HUES48 (cell line): ENCODE results near the gene MEGF6.

Experiments used
- H3K27ac ChIP-seq: one replicate; pipeline ENCODE4 v1.7.0; 2013; ENCODE audit warnings: low read depth, low read length, inconsistent platforms
- H3K27me3 ChIP-seq: 2 replicates; pipeline ENCODE4 v1.6.1; 2013; ENCODE audit warnings: mild to moderate bottlenecking, low read length; ENCODE audit not compliant: control insufficient read depth, insufficient read depth
- H3K36me3 ChIP-seq: 2 replicates; pipeline ENCODE4 v1.6.1; 2013; ENCODE audit warnings: low read length; ENCODE audit not compliant: control insufficient read depth, insufficient read depth
- H3K4me1 ChIP-seq: 2 replicates; pipeline ENCODE4 v1.6.1; 2013; ENCODE audit warnings: mild to moderate bottlenecking, low read length; ENCODE audit not compliant: control insufficient read depth, insufficient read depth
- H3K4me3 ChIP-seq: 2 replicates; pipeline ENCODE4 v1.5.1; 2013; ENCODE audit warnings: mild to moderate bottlenecking, low read depth, low read length
- H3K9ac ChIP-seq: 2 replicates; pipeline ENCODE4 v1.6.1; 2013; ENCODE audit warnings: mild to moderate bottlenecking, low read depth, low read length, moderate library complexity
- H3K9me3 ChIP-seq: 2 replicates; pipeline ENCODE4 v1.6.1; 2013; ENCODE audit warnings: low read length; ENCODE audit not compliant: control insufficient read depth, insufficient read depth

The MEGF6 gene

GRCh38 chr1:3495776-3496745 lies 115.2 kb downstream of the MEGF6 start:
- no peaks in the 10 kb centered on the region for H3K9me3 ChIP-seq
- H3K27ac ChIP-seq: no peak overlapping the region
- H3K27me3 ChIP-seq: no peaks in the 10 kb centered on the region
- no peaks in the 10 kb centered on the region for H3K4me1 ChIP-seq
- H3K9ac ChIP-seq: no peak overlapping the region
- no peak overlapping the region for H3K4me3 ChIP-seq
- H3K36me3 ChIP-seq: no peaks in the 10 kb centered on the region

GRCh38 chr1:3494321-3495308 lies 116.7 kb downstream of the MEGF6 start:
- Histone ChIP-seq H3K9me3 (no peaks in the 10 kb centered on the region), H3K4me3 (no peak overlapping the region), H3K4me1 (no peaks in the 10 kb centered on the region), H3K27ac (no peak overlapping the region), H3K27me3 (no peaks in the 10 kb centered on the region), H3K36me3 (no peaks in the 10 kb centered on the region), H3K9ac (no peak overlapping the region)

GRCh38 chr1:3492545-3493246 lies 118.6 kb downstream of the MEGF6 start:
- Histone ChIP-seq H3K27ac (no peak overlapping the region), H3K9me3 (peaks cover 6% of the 10 kb centered on the region; the same call in 1 of the 2 replicates), H3K4me3 (no peak overlapping the region), H3K36me3 (no peaks in the 10 kb centered on the region), H3K9ac (no peak overlapping the region), H3K27me3 (no peaks in the 10 kb centered on the region), H3K4me1 (no peaks in the 10 kb centered on the region)

- H3K9ac ChIP-seq: no peak overlapping the region
- H3K36me3 ChIP-seq: no peaks in the 10 kb centered on the region
- no peaks in the 10 kb centered on the region for H3K27me3 ChIP-seq
- no peak overlapping the region for H3K27ac ChIP-seq
- no peaks in the 10 kb centered on the region for H3K4me1 ChIP-seq
- peak overlapping the region; percentile 40; the same call in 1 of the 2 replicates for H3K4me3 ChIP-seq
- H3K9me3 ChIP-seq: peaks cover 6% of the 10 kb centered on the region; the same call in 1 of the 2 replicates
These were observed 119.7 kb downstream of the MEGF6 start for GRCh38 chr1:3491291-3492246.

DNA sequence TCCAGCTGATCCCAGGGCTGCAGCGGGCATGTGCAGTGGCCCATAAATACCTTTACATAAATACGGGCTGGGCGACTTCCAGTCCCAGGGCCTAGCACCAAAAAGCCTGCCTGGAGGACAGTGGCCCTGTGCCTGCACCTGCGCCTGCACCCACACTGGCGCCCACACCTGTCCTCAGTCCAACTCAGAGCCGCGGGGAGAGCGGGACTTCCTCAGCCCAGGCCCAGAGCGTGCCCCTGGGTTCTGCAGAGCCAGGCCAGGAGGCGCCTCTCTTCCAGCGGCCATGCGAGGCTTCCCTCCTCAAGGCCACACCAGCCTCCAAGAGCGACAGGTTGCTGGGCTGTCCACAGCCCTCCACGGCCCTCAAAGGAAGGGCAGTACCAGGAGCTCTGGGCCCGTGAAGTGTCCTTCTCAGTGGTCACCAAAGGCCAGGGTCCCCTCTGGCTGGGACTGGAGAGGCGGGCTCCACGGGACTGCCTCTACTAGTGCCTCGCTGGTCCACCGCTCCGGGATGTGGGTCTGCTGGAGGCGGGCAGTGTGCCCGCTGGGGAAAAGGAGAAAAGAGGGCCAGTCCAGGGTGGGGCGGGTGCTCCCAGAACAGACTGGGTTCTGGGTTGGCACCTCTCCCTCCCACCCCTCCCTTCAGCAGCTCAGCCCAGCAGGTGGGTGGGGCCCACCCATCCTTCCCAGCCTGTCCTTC lies 121.1 kb downstream of the MEGF6 start:
- peaks cover 6% of the 10 kb centered on the region; the same call in 1 of the 2 replicates for H3K9me3 ChIP-seq
- no peak overlapping the region for H3K27ac ChIP-seq
- no peak overlapping the region for H3K4me3 ChIP-seq
- no peaks in the 10 kb centered on the region for H3K4me1 ChIP-seq
- no peaks in the 10 kb centered on the region for H3K36me3 ChIP-seq
- no peak overlapping the region for H3K9ac ChIP-seq
- no peaks in the 10 kb centered on the region for H3K27me3 ChIP-seq

- H3K27me3 ChIP-seq: no peaks in the 10 kb centered on the region
- peaks cover 6% of the 10 kb centered on the region; the same call in 1 of the 2 replicates for H3K9me3 ChIP-seq
- no peak overlapping the region for H3K9ac ChIP-seq
- no peaks in the 10 kb centered on the region for H3K36me3 ChIP-seq
- no peak overlapping the region for H3K4me3 ChIP-seq
- H3K27ac ChIP-seq: no peak overlapping the region
- no peaks in the 10 kb centered on the region for H3K4me1 ChIP-seq
These were observed 122.9 kb downstream of the MEGF6 start for GRCh38 chr1:3488432-3488831.

- Histone ChIP-seq H3K4me1 (no peaks in the 10 kb centered on the region), H3K9ac (no peak overlapping the region), H3K36me3 (peaks cover 4% of the 10 kb centered on the region; the same call in 1 of the 2 replicates), H3K27me3 (no peaks in the 10 kb centered on the region), H3K27ac (no peak overlapping the region), H3K4me3 (no peak overlapping the region), H3K9me3 (peaks cover 6% of the 10 kb centered on the region; the same call in 1 of the 2 replicates)
These were observed 126.3 kb downstream of the MEGF6 start for GRCh38 chr1:3485016-3485415.

GRCh38 chr1:3483801-3484444 lies 127.4 kb downstream of the MEGF6 start:
- H3K36me3 ChIP-seq: peaks cover 11% of the 10 kb centered on the region
- H3K27me3 ChIP-seq: no peaks in the 10 kb centered on the region
- no peaks in the 10 kb centered on the region for H3K4me1 ChIP-seq
- H3K27ac ChIP-seq: no peak overlapping the region
- H3K4me3 ChIP-seq: no peak overlapping the region
- H3K9ac ChIP-seq: no peak overlapping the region
- peaks cover 5% of the 10 kb centered on the region; the same call in 1 of the 2 replicates for H3K9me3 ChIP-seq

- no peaks in the 10 kb centered on the region for H3K4me1 ChIP-seq
- no peak overlapping the region for H3K4me3 ChIP-seq
- no peaks in the 10 kb centered on the region for H3K27me3 ChIP-seq
- H3K27ac ChIP-seq: no peak overlapping the region
- no peaks in the 10 kb centered on the region; the same call in 1 of the 2 replicates for H3K9me3 ChIP-seq
- no peak overlapping the region for H3K9ac ChIP-seq
- H3K36me3 ChIP-seq: peaks cover 13% of the 10 kb centered on the region
These were observed 127.9 kb downstream of the MEGF6 start for GRCh38 chr1:3483380-3483779.
